NCI-H187 (cell line): ENCODE measurements around the gene PQBP1.

ENCODE experiments used
- DNase-seq, 2 experiments: peaks; one replicate each; lab custom pipeline; 2025; lab: John Stamatoyannopoulos, UW

Gene PQBP1

DNA sequence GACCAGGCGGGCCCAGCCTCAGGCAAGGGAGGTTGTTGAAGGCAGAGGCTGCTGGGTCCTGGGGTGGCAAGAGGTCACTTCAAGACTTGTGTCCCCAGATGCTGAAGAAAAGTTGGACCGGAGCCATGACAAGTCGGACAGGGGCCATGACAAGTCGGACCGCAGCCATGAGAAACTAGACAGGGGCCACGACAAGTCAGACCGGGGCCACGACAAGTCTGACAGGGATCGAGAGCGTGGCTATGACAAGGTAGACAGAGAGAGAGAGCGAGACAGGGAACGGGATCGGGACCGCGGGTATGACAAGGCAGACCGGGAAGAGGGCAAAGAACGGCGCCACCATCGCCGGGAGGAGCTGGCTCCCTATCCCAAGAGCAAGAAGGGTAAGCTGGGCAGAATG is 4.4 kb downstream of the PQBP1 start:
- DNase-seq, result no peak

GRCh38 chrX:48902776-48903175 is 5.0 kb downstream of the PQBP1 start:
- DNase-seq, result no peak

GRCh38 chrX:48903290-48903689 is 5.6 kb downstream of the PQBP1 start:
- no peak for DNase-seq

DNA sequence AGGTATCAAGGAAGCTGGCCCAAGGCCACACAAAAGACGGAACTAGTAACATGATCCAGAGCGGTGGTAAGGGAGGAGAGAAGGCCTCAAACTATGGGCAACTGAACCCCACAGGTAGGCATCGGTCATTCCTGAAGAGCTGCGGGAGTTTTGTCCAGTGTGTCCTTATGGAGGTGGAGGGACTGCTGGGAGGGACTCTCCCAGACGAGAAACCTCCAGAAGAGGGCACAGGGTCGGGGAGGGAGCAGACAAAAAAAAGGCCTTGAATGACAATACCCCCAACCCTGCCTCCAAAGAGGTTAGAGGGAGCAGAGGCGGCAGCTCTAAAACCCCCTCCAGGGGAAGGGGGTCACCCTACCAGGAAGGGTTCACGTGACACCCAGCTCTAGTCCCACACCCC is 6.5 kb downstream of the PQBP1 start:
- DNase-seq, result no peak

- no peak for DNase-seq
Measured at GRCh38 chrX:48904626-48905025, 6.9 kb downstream of the PQBP1 start.

DNA sequence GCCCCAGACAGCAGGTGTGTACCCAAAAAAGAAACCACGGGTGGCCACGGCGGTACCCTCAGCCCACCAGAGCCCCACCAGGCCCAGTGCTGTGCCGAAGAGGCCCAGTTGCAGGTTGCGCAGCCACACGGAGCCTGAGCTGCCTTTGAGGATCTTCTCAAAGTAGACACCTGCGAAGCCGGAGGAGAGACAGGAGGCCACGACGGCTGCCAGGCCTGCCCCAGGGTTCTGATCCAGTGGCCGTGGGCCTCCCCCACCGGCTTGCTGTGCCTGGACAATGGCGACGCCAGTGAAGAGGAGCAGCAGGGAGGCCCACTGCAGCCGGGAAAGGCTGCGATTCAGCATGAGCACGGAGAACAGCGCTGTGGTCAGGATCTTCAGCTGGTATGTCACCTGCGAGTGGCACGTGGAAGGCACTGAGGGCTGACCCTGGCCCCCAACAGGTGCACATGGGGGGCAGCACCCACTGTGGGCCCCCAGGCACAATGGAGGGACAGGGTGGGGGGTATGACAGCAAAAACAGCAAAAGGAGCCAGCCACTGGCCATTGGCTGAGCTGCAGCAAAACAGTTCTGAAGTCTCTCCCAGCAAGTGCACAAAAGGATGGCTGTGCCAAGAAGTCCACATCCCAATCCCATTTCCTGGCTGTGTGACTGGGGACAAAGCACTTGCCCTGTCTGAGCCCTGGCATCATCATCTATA is 7.5 kb downstream of the PQBP1 start:
- DNase-seq, result no peak

DNA sequence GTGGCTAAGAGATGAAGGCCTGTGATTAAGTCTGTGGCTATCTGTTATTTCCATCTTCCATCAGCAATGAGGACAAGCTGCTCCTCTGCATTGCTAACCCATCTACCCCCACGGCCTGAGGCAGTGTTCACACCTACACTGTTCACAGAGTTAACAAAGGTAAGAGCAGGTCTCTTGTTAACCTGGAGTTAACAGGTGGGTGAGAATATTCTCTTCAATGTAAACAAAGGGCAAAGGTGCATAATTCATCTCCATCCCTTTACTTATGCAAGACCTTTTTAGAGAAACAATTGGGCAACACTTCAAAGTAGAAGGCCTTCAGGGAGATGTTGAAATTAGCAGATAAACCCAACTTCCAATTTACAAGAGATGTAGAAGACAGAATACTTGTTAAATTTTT is 10.9 kb downstream of the PQBP1 start:
- DNase-seq, result no peak

DNA sequence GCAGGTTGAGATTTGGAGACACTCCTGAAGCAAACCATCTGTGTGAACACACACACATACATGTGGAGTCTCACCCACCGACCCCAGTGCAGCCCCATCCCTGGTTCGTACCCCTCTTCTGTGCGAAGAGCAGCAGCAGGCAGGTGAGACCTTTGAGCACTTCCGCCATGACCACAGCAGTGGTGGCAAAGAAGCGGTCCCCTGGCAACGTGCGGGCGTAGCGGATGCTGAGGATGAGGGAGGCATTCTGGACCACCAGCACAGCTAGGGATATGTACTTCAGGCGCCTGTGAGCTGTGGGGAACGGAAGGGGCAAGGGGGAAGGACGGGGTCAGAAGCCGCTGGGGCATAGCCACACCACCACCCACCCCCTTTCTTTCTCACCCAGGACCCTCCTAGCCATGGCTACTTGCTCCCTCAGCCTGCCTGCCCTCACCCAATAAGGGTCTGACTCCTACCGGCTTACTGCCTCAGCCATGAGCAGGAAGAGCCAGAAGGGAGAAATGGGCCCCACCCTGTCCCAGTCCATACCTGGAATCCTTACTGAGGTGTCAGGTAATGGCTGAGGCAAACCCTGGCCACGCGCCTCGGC is 12.1 kb downstream of the PQBP1 start:
- DNase-seq, result no peak

DNA sequence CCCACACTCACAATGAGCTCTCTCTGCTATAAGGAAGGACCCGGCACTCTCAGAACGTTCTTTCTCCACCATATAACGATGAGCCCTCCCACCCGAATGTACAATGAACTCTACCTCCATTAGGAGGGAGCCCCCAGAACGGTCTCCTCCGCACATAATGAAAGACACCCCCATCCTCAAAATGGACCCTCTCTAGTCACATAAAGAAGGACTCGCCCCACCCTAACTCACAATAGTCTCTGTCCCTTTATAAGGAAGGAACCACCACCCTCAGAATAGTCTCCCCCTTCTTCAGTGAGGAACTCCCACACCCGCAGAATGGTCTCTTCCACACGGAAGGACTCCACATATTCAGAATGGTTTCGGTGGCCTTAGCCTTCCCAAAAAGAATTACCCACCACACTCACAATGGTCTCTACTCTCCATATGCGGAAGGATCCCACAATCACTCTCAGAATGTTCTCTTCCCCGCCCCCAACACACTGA is 13.2 kb downstream of the PQBP1 start:
- no peak for DNase-seq

GRCh38 chrX:48911412-48912182 is 13.9 kb downstream of the PQBP1 start, which contains the start of gene SLC35A2:
Gene SLC35A2 (minus strand): TSS chrX:48911646. CDS start chrX:48911636, 10 bp downstream.
- peak; percentile 44 to 67 for DNase-seq

DNA sequence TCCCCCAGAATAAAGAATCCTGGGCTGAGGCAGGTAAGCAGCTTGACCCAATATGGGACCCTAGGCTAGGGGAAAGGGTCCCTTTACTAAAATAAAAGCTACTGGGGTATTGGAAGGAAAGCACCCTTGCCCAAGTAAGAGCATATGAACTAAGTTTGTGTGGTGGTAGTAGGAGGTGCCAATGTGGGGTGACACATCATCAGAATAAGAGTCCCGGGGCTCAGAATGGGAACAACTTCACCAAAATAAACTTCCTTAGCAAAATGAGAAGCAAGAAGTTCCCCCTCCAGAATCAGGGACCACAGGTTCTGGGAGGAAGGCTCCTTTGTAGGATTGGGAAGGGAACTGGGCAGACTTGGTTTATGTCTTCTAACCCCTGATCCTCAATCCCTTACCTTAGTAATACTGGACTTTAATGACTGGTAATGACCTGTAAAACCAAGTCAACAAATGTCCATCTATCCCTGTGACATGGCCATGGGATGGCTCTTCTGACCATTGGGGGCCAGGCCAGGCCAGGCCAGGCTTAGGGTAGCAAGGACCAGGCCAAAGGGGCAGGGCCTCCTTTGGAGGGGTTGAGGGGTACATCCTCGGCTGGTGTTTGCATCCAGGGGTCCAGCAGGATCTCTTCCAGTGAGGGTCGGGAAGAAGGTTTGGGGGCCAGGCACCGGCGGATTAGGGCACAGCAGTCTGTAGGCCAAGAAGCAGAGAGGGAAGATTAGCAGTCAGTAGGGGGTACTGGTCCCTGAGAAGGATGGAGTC is 16.1 kb downstream of the PQBP1 start:
- DNase-seq, result no peak

DNA sequence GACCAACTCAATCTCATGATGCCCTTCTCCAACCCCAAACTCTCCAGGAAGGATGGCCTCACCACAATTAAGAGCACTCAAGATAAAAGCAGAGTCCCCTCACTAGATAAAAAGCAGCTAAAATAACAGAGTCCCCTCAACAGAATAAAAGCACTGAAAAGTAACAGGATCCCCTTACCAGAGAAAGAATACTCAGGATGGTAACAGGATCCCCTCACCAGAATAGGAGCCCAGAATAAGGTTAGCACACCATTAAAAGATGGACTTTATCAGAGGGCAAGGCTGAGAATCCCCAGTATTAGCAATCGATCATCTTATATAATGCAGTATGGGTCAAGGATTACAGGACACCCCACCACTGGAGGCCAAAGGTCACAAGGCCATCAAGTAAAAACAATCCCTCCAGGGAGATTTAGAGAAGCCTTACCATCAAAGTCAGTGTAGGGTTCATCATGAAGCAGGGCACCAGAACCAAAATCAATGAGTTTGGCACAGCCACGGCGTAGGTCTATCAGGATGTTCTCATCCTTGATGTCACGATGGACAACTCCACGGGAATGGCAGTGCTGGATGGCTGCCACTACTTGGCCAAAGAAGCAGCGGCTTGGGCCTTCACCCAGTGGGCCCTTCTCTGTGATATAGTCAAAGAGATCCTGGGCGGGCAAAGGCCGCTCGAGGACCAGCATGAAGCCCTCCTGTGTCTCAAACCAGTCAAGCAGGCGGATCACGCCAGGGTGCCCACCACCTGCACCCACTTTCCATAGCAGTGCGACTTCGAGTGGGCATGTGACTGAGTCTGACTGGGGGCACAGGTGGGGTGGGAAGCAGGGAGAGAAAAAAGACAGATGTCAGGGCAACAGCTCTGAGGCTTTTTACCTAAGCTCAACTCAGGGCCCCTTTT is 17.1 kb downstream of the PQBP1 start:
- no peak for DNase-seq

GRCh38 chrX:48917139-48918001 is 19.6 kb downstream of the PQBP1 start:
- DNase-seq, result peak; percentile 60 to 74

DNA sequence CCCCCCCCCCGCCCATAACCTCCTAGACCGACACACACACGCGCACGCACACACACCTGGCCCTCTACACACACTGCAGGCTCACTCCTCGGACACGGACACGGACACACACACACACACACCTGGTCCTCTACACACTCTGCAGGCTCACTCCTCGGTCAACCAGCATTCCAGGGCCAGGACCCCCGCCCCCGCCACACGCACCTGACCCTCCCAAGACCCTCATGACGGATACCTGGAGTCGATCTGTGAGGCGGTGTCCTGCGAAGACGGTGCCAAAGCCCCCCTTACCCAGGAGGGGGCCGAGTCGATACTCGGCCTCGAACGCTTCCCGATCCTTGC is 20.5 kb downstream of the PQBP1 start:
- no peak for DNase-seq

GRCh38 chrX:48918643-48919340 is 21.1 kb downstream of the PQBP1 start, which contains the start of gene PIM2:
Gene PIM2 (minus strand): TSS chrX:48919024. CDS start chrX:48918834, 190 bp downstream.
- DNase-seq, result peak; percentile 47 to 90

DNA sequence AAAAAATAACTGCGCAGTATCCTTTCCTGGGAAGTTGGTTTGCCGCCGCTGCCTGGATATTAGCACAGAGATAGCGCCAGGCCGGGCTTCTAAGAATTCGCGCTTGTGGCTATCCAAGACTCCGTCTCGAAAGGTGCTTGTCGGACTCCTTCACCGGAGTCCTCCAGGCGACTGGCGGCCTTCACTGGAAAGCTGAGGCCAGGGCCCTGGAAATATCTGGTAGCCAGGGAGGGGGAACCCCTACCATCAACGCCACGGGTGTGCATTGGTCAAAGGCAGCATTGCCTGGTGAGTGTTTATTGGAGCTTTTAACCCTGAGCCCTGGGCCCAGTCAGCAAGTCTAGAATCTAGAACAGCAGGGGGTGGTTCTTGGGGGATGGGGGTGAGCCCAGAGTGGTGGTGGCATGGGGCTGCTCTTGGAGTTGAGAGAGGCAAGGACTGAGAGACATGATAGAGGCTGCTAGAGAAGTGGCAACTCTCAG is 21.7 kb downstream of the PQBP1 start:
- no peak for DNase-seq

GRCh38 chrX:48919947-48920717 is 22.4 kb downstream of the PQBP1 start:
- DNase-seq, result no peak

- no peak for DNase-seq
Measured at GRCh38 chrX:48920718-48921104, 23.0 kb downstream of the PQBP1 start.

DNA sequence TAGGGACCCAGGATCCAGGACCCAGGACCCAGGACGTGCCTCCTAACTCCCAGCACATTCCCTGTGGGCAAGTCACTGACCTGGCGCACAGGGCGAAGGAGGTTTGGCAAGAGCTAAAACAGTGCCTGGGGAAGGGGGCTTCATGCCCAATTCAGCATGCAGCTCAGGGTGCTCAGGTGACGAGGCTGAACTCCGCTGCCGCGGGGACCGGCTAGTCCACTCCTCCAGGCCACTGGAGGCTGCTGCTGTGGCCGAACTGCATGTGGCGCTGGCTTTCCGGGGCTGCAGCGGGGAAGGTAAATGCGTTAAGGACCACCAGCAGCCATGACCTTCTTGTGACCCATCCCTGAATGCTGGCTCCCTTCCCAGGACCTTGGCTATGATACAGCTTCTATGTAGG is 26.0 kb downstream of the PQBP1 start:
- no peak for DNase-seq
